ENCODE measurements around the gene DENND10.
"Not testable (repeated sequence)": the region's sequence is repeated elsewhere in the genome, so short reads cannot be mapped to it uniquely, and the experiment has no call there.

DENND10 gene

GRCh38 chr10:119133949-119134348 lies 30.0 kb downstream of the DENND10 start:
- peak; percentile 66 to 73 for DNase-seq

GRCh38 chr10:119135513-119135881 lies 31.6 kb downstream of the DENND10 start:
- peak in 1 of 2 experiments; percentile 28 for DNase-seq

DNA sequence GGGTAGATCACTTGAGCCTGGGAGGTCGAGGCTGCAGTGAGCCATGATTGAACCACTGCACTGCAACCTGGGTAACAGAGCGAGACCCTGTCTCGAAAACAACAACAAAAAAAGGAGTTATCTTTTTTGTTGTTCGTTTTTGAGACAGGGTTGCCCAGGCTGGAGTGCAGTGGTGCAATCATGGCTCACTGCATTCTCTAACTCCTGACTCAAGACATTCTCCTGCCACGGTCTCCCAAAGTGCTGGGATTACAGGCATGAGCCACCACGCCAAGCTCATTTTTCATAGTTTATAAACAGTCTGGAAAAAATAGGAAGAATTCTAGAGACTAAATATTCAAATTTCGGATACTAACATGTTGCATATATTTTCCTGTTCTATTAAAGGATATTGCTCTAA lies 32.2 kb downstream of the DENND10 start:
- no peak for DNase-seq

DNA sequence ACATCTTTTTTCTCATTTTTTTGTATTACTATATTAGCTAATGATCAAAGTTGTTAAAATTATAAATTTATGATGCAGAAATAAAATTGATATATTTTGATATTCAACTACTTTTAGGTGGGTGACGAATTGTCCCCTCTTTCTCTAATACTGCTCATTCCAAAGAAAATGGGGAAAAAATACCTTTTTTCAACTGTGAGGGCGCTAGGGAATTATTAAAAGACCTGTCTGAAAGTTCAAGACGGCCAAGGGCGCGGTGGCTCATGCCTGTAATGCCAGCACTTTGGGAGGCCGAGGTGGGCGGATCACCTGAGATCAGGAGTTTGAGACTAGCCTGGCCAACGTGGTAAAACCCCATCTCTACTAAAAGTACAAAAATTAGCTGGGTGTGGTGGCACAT lies 34.0 kb downstream of the DENND10 start:
- not testable (repeated sequence) for DNase-seq

GRCh38 chr10:119138346-119139306 lies 34.7 kb downstream of the DENND10 start:
- DNase-seq = no peak

DNA sequence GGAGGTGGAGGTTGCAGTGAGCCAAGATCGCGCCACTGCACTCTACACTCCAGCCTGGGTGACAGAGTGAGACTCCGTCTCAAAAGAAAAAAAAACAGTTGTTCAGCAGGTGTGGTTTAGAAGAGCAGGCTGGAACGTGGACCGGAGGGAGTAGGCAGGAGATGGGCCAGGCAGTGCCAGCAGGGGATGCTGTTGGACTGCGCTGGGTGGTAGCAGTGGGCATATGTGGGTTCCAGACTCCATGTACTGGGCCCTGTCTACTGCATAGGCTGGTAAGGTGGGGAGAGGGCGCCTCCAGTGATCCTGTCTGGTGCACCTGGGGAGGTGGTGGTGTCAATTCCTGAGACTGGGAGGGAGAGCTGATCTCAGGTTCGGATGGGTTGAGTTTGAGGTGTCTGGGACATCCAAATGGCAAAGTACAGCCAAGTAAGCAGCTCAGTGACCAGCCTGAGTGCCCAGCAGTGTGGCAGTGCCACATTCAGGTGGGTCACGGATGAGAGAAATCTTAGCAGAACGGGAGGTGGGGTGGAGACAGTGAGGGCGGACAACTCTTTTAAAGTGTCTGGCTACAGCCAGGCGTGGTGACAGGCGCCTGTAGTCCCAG lies 35.7 kb downstream of the DENND10 start:
- DNase-seq = peak; percentile 62 to 67

GRCh38 chr10:119140603-119141245 lies 36.8 kb downstream of the DENND10 start:
- no peak for DNase-seq

GRCh38 chr10:119143657-119144056 lies 39.7 kb downstream of the DENND10 start:
- no peak for DNase-seq

DNA sequence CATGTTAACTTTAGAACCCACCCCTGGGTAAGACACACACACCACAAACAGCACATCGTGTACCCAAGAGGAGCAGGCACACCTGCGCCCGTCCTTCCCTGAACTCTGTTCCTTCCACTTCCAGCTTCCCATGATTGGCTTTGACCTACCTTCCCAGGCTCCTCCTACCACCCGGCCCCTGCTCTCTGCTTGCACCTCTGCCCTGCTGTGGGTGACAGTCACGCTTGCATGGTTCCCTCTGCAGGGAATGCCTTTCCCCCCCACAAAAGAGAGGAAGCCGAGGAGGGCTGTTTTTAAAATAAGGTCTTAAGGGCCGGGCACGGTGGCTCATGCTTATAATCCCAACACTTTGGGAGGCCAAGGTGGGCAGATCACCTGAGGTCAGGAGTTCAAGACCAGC lies 45.2 kb downstream of the DENND10 start:
- no peak for DNase-seq

- peak in 1 of 2 experiments; percentile 35 for DNase-seq
Measured at GRCh38 chr10:119149729-119150128, 45.8 kb downstream of the DENND10 start.

DNA sequence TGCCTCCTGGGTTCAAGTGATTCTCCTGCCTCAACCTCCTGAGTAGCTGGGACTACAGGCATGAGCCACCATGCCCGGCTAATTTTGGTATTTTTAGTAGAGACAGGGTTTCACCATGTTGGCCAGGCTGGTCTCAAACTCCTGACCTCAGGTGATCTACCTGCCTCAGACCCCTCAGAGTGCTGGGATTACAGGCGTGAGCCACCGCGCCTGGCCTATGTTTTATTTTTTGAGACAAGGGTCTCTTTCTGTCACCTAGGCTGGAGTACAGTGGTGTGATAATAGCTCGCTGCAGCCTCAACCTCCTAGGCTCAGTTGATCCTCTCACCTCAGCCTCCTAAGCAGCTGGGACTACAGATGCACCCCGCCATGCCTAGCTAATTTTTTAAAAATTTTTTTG lies 47.7 kb downstream of the DENND10 start:
- not testable (repeated sequence) for DNase-seq

GRCh38 chr10:119153041-119153440 lies 49.1 kb downstream of the DENND10 start:
- DNase-seq = no peak

- DNase-seq = no peak
Measured at GRCh38 chr10:119153661-119154060, 49.7 kb downstream of the DENND10 start.

DNA sequence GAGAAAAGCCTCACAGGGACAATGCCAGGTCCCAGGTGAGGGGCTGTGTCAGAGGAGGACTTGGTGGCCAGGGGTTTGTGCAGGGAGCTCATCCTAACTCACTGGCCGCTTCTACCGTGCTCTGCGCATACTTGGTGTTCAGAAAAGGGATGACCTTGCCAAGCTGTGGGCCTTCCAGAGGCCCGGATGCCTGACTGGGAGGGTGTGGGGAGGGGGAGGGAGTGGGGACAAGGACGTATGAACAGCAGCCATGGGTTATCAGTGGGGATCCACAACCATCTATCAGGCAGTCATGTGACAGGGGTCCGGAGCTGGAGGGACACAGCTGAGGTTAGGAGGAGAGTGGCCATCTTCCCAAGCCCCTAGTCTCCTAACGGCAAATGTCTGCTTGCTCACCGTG lies 55.4 kb downstream of the DENND10 start:
- no peak for DNase-seq

- DNase-seq = no peak
Measured at GRCh38 chr10:119161680-119162451, 58.0 kb downstream of the DENND10 start.

GRCh38 chr10:119162452-119163092 lies 58.7 kb downstream of the DENND10 start:
- DNase-seq = no peak

DNA sequence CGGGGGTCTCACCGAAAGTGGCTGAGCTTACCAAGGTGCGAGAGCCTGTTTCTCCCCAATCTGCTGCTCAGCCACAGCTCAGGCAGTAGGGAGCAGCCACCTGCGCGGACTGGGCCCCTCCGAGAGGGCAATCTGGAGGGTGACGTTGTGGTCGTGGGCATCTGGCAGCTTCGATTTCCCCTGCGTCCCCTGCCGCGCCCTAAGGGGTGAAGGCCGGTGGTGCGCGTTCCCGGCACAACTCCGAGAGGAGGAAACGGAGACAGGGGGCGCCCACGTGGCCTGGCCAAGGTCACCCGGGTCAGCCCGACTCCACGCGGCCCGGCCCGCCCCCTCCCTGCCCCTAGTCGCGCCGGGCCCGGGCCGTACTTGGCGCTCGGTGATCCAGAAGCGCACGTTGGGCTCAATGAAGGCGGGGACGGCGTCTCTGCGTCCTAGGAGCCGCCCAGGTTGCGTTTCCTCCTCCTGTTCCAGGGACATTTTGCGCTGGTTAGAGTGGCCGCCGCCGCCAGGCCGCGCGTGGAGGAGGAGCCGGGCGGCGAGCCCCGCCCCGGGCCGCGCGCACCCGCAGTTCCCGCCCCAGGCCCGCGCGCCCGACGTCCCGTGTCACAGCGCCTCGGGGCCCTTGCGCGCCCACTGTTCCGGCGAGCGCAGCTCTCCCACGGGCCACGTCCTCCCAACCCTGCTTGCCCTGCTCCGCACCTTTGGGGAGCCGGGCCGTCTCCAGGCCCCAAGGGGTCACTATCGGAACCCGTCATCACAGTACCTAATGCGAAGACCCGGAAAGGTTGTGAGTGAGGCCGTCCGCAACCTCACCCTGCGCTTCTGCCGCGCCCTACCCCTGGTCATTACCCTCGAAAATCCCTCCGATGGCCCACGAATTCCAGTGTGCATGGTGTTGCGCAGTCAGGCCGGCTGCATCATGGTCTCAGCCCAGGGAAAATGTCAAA lies 61.5 kb downstream of the DENND10 start, which contains the start of gene SFXN4:
Gene SFXN4, minus strand, starts transcription at position 544 of the 947 bp plus-strand sequence. Its CDS starts 67 bp downstream, at position 477.
- DNase-seq = peak; percentile 86 to 89

DNA sequence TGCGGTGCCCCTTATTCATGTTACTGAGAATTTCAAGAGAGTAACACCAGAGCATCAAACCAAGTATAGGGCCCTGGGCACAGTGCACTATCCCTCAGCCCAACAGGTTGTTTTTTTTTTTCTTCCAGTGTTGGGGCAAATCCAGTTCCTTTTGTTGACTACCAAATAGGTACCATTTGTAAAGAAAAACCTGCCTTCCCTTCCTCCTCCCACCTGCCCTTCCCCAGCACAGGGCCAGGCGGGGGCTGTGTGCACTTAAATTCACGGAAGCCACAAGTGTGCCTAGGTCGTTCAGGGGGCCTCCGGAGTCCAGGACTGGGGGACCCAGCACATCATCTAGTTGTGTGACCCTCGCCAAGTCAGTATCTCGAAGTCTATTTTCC lies 62.2 kb downstream of the DENND10 start:
- DNase-seq = peak in 1 of 2 experiments; percentile 38

- DNase-seq = peak in 1 of 2 experiments; percentile 26
Measured at GRCh38 chr10:119166564-119166963, 62.7 kb downstream of the DENND10 start.

GRCh38 chr10:119167041-119167440 lies 63.1 kb downstream of the DENND10 start:
- DNase-seq = no peak

DNA sequence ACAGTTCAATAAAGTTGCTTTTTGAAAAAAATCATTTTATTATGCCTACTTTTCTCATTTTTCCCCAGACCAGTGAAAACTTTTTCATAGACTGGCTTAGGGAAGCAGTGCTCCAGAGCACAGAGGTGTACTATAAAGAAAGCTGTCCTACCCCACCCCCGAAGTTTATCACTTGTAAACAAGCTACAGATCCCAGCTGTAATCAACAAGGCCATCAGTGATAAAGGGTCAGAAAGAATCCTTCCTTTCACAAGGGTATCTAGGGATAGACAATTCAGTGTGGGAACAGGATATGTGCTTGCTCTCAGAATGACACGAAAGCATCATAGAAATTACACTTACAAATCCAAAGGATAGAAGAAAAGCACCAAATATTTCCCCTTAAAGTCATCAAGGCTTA lies 70.2 kb downstream of the DENND10 start:
- DNase-seq = no peak
